ENCODE results near the gene TASP1.
A peak's percentile ranks its signal among the peaks of the same experiment; 100 is the strongest.
"Not testable (repeated sequence)": the region's sequence is repeated elsewhere in the genome, so short reads cannot be mapped to it uniquely, and the experiment has no call there.

The TASP1 gene

DNA sequence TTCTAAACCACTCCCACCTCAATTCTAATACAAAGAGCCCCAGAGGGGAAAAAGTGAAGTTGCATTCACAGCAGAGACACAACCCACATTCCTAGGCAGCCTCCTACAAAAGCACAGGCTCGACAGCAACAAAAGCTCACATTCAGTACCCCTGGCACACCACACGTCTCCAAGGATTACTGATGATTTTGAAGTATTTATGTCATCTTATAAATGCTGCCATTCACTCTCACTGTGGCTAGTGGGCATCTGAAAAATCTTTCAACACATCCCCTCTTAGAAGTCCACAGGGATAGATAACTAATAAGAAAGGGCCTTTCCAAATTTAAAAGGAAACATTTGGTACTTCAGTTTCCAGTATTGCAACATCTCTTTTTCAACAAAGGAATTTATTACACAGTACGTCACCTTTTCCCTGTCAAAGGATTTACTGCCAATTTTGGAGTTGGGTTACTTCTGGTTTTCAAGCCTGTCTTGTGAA is 146.7 kb downstream of the TASP1 start:
- TF ChIP-seq, protein P1, sequence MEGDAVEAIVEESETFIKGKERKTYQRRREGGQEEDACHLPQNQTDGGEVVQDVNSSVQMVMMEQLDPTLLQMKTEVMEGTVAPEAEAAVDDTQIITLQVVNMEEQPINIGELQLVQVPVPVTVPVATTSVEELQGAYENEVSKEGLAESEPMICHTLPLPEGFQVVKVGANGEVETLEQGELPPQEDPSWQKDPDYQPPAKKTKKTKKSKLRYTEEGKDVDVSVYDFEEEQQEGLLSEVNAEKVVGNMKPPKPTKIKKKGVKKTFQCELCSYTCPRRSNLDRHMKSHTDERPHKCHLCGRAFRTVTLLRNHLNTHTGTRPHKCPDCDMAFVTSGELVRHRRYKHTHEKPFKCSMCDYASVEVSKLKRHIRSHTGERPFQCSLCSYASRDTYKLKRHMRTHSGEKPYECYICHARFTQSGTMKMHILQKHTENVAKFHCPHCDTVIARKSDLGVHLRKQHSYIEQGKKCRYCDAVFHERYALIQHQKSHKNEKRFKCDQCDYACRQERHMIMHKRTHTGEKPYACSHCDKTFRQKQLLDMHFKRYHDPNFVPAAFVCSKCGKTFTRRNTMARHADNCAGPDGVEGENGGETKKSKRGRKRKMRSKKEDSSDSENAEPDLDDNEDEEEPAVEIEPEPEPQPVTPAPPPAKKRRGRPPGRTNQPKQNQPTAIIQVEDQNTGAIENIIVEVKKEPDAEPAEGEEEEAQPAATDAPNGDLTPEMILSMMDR (IDR thresholded peaks at IDR 0.05; ENCODE audit: unreplicated experiment in 3 of 3), result no peak
- peaks cover 14% of the 10 kb centered on the region for H3K4me1 Mint-ChIP-seq
- no peaks in the 10 kb centered on the region for H3K27me3 Mint-ChIP-seq (ENCODE audit: low read depth)

DNA sequence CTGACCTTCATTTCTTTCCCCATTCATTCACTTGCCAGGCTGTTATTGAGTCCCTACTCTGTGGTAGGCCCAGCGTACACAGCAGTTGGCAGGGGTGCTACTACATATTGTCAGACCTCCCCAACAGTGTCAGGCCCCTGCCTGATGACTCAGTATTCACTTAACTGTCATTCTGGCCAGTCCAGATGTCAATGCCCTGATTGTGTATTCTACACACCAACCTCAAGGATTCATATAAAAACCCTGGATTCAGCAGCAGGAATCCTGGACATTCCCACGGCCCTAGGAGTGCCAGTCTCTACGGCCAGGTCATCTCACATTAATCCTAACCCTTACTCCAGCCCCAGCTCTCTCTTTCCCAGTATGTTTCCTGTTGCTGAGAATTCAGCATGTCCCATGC is 151.5 kb downstream of the TASP1 start:
- Mint-ChIP-seq H3K9me3 (peaks cover 3% of the 10 kb centered on the region), H3K27me3 (ENCODE audit: low read depth) (no peaks in the 10 kb centered on the region), H3K4me1 (peaks cover 14% of the 10 kb centered on the region), H3K36me3 (ENCODE audit: low read depth) (peaks cover 15% of the 10 kb centered on the region), H3K27ac (no peak overlapping the region), H3K4me3 (no peak overlapping the region)
- TF ChIP-seq, protein P1 (IDR thresholded peaks at IDR 0.05; ENCODE audit: unreplicated experiment in 3 of 3), result no peak

More for the DNA sequence above, 146.7 kb downstream of the TASP1 start:
- peaks cover 10% of the 10 kb centered on the region for H3K9me3 Mint-ChIP-seq
- peak overlapping the region in 1 of 3 experiments; percentile 18 for H3K27ac Mint-ChIP-seq
- peaks cover 11% of the 10 kb centered on the region for H3K36me3 Mint-ChIP-seq (ENCODE audit: low read depth)
- H3K4me3 Mint-ChIP-seq, result no peak overlapping the region

DNA sequence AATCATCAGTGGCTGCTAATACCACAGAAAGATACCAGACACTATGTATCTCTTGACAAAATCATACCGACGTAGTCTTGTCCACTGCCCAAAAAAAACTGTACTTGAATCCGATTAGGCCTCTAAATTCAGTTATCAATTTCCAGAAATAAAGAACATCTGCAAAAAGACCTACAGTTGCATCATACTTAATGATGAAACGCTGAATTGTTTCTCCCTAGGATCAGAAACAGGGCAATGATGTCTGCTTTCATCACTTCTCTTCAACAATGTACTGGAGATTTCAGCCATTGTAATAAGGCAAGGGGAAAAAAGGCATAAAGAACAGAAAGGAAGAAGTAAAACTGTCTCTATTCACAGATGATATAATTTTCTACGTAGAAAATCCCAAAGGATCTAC is 152.0 kb downstream of the TASP1 start:
- H3K4me1 Mint-ChIP-seq, result peaks cover 10% of the 10 kb centered on the region
- H3K36me3 Mint-ChIP-seq (ENCODE audit: low read depth), result peaks cover 20% of the 10 kb centered on the region
- H3K27ac Mint-ChIP-seq, result no peak overlapping the region
- no peaks in the 10 kb centered on the region for H3K27me3 Mint-ChIP-seq (ENCODE audit: low read depth)
- H3K4me3 Mint-ChIP-seq, result no peak overlapping the region
- H3K9me3 Mint-ChIP-seq, result peaks cover 6% of the 10 kb centered on the region
- TF ChIP-seq, protein P1 (IDR thresholded peaks at IDR 0.05; ENCODE audit: unreplicated experiment in 3 of 3), result no peak

- Mint-ChIP-seq H3K27me3 (ENCODE audit: low read depth) (no peaks in the 10 kb centered on the region), H3K9me3 (peaks cover 7% of the 10 kb centered on the region), H3K4me3 (no peak overlapping the region), H3K36me3 (ENCODE audit: low read depth) (peaks cover 29% of the 10 kb centered on the region), H3K27ac (no peak overlapping the region), H3K4me1 (no peaks in the 10 kb centered on the region)
- TF ChIP-seq, protein P1 (IDR thresholded peaks at IDR 0.05; ENCODE audit: unreplicated experiment in 3 of 3), result no peak
Observed at GRCh38 chr20:13485576-13485975, 153.2 kb downstream of the TASP1 start.

- H3K4me1 Mint-ChIP-seq; H3K27me3 Mint-ChIP-seq (ENCODE audit: low read depth); H3K27ac Mint-ChIP-seq; H3K4me3 Mint-ChIP-seq; H3K9me3 Mint-ChIP-seq: not testable (repeated sequence)
- H3K36me3 Mint-ChIP-seq (ENCODE audit: low read depth), result peaks cover 34% of the 10 kb centered on the region
Observed at GRCh38 chr20:13485019-13485418, 153.7 kb downstream of the TASP1 start.

- not testable (repeated sequence) for H3K9me3 Mint-ChIP-seq; H3K4me1 Mint-ChIP-seq; H3K4me3 Mint-ChIP-seq; H3K27me3 Mint-ChIP-seq (ENCODE audit: low read depth); H3K27ac Mint-ChIP-seq
- peaks cover 40% of the 10 kb centered on the region for H3K36me3 Mint-ChIP-seq (ENCODE audit: low read depth)
Observed at GRCh38 chr20:13483472-13483871, 155.3 kb downstream of the TASP1 start.

DNA sequence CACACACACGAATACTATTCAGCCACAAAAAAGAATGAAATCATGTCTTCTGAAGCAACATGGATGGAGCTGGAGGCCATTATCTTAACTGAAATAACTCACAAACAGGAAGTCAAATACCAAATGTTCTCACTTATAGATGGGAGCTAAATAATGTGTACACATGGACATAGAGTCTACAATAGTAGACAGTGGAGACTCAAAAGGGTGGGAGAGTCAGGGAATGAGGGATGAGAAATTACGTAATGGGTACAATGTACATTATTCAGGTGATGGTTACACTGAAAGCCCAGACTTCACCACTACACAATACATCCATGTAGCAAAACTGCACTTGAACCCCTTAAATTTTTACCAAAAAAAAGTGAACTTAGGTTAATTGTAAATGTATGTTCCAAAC is 160.4 kb downstream of the TASP1 start:
- Mint-ChIP-seq H3K27ac (no peak overlapping the region), H3K36me3 (ENCODE audit: low read depth) (peaks cover 52% of the 10 kb centered on the region), H3K9me3 (peaks cover 10% of the 10 kb centered on the region), H3K4me1 (no peaks in the 10 kb centered on the region), H3K27me3 (ENCODE audit: low read depth) (no peaks in the 10 kb centered on the region), H3K4me3 (no peak overlapping the region)
- TF ChIP-seq, protein P1 (IDR thresholded peaks at IDR 0.05; ENCODE audit: unreplicated experiment in 3 of 3), result no peak

Measured in nephron (organoid).